Muscle layer of duodenum (tissue), 2 donors: ENCODE measurements around the gene KCNS1.

Experiments
- H3K27ac ChIP-seq: one replicate; pipeline ENCODE4 v1.7.0; 2013; ENCODE audit warnings: mild to moderate bottlenecking, low read length
- H3K27me3 ChIP-seq: one replicate; pipeline ENCODE4 v1.7.0; 2013; ENCODE audit warnings: low read depth, mild to moderate bottlenecking, control low read depth, low read length
- H3K36me3 ChIP-seq, 2 donors: one replicate each; pipeline ENCODE4 v1.7.0; 2013; ENCODE audit warnings: low read length in 2 of 2, control low read depth in 1 of 2, mild to moderate bottlenecking in 1 of 2; ENCODE audit not compliant: insufficient read depth in 2 of 2, control insufficient read depth in 1 of 2
- H3K4me1 ChIP-seq, 2 donors: one replicate each; pipeline ENCODE4 v1.7.0; 2013; ENCODE audit warnings: low read length in 2 of 2, mild to moderate bottlenecking in 2 of 2, control low read depth in 1 of 2, moderate library complexity in 1 of 2; ENCODE audit not compliant: insufficient read depth in 2 of 2, control insufficient read depth in 1 of 2
- H3K4me3 ChIP-seq, 2 donors: one replicate each; pipeline ENCODE4 v1.7.0; 2013; ENCODE audit warnings: low read length in 2 of 2, low read depth in 1 of 2, mild to moderate bottlenecking in 1 of 2
- H3K9me3 ChIP-seq, 2 donors: one replicate each; pipeline ENCODE4 v1.7.0; 2013; ENCODE audit warnings: low read length in 2 of 2, control low read depth in 1 of 2, mild to moderate bottlenecking in 1 of 2; ENCODE audit not compliant: control insufficient read depth in 1 of 2
- donor health status: healthy.

Gene KCNS1

DNA sequence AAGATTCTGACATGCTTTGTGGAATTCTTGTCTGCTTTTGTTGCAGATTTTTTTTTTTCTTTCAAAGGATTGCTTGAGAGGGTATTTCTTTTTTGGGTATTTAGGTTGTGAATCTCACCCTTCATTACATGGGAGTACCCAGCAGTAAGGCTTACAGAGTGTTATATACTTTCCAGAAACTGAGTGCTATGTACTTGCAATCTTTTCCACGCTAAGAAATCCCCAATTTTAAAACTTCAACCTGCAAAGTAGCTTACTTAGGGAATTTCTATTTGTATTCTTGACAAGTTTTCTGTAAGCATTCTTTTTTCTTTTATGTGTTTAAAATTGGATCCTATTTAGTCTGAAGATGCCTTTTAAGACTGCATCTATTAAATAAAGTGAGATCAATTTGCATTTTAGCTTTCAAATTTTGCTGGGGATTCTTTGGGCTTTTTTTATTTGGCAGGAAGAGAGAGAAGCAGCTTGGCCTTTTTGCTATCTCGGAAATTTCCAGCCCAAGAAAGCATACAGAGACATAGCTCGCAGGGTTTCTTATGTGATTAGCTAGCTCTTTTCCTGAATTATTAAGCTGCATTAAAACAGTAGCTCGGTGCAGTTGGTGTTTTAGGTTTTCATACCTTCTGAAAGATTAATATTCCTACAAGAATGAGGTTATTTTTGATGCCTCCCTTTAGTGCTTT, 42.6 kb downstream of the KCNS1 start:
- peaks cover 8 to 13% of the 10 kb centered on the region in 2 donors for H3K36me3 ChIP-seq
- no peaks in the 10 kb centered on the region for H3K27me3 ChIP-seq
- H3K4me1 ChIP-seq, result no peaks in the 10 kb centered on the region
- H3K27ac ChIP-seq, result no peak overlapping the region
- H3K4me3 ChIP-seq, result no peak overlapping the region
- H3K9me3 ChIP-seq, result no peaks in the 10 kb centered on the region

DNA sequence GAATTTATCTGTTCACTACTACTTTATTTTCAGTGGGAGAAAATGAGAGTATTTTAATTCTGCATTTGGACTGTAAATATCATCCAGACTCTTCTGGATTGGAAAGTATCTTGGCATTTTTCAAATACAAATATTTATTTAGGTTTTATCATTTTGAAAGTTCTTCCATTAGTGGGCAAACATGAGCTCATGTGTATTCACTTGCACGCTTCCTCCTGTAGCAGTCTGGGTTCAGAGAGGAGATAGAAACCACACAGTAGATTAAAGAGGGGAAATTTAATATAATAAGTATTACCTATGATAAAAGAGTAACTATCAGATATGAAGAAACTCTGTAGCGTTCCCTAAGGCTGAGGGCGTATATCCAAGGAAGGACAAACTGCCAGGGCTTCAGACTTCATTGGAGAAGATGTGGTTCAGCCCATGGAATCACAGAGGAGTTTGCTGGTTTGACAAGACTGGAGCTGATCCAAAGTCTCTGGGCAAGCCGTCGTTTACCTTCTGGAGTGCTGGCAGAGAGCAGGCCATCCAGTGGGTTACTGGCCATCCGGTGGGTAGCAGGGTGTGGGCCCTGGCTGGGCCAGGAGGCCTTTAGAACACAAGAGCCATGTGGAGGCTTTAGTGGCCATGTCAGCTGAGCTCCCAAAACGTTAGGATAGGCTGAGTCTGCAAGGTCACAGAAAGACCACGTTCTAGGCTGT, 44.3 kb downstream of the KCNS1 start:
- Histone ChIP-seq H3K36me3 (peaks cover 10 to 13% of the 10 kb centered on the region in 2 donors), H3K4me1 (no peaks in the 10 kb centered on the region), H3K4me3 (no peak overlapping the region), H3K27ac (no peak overlapping the region), H3K9me3 (no peaks in the 10 kb centered on the region), H3K27me3 (no peaks in the 10 kb centered on the region)

DNA sequence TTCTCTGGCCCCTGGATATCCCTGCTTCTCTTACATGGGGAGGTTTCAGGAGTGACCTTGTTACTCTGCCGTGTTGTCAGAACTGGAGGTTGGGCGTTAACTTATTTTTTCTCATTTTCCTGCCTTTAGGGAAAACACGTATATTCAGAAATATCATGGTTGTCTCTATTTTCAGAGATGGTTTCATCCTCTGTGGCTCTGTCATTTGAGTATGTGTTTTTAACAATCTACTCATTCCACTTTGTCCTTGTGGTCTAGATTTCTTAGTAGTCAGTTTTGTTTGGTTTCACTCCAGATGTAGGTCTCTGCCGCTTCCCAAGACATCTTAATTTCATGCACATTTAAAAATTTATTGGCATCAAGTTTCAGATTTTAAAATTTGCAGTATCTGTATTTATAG, 45.9 kb downstream of the KCNS1 start:
- Histone ChIP-seq H3K36me3 (peaks cover 10 to 13% of the 10 kb centered on the region in 2 donors), H3K4me1 (no peaks in the 10 kb centered on the region), H3K27ac (no peak overlapping the region), H3K27me3 (no peaks in the 10 kb centered on the region), H3K4me3 (no peak overlapping the region), H3K9me3 (no peaks in the 10 kb centered on the region)

DNA sequence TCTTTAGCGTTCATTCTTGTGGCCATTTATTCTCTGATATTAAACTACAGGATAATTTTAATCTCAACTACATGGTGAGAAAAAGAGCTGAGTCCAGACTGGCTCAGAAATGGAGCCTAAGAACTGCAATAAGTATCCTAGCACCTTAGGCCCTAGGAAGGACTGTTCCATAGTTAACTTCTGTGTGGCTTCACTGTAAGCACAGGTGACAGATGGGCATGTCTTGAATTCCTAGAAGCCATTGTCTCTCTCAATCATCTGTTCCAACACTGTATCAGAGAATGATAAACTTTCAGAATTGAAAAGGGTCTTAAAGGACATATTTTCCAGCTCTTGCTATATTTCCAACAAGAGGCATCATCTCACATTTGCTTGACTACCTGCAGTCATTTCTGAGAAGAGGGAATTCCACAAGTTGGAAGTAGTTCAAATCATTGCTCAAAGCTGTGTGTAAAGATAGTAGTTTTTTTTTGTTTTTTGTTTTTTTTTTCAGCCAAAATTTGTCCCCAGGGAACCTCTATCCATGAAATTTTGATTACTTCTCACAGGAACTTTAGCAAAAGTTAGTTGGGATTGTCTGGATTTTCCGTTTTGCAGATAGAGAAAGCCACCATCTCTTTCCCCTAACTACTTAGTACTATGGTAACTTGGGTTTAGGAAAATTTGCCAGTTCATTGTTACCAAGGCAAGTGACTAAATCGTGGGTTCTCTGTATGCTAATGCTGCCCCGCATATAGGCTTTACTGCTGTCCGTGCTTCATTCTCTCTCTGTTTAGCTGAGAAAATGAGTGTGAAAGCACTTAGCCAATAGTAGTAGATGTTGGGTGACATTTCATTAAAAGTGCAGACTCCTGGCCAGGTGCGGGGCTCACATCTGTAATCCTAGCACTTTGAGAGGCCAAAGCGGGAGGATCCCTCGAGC, 47.2 kb downstream of the KCNS1 start:
- Histone ChIP-seq H3K27me3 (no peaks in the 10 kb centered on the region), H3K9me3 (no peaks in the 10 kb centered on the region), H3K27ac (no peak overlapping the region), H3K4me3 (no peak overlapping the region), H3K36me3 (peaks cover 10 to 11% of the 10 kb centered on the region in 2 donors), H3K4me1 (no peaks in the 10 kb centered on the region)

DNA sequence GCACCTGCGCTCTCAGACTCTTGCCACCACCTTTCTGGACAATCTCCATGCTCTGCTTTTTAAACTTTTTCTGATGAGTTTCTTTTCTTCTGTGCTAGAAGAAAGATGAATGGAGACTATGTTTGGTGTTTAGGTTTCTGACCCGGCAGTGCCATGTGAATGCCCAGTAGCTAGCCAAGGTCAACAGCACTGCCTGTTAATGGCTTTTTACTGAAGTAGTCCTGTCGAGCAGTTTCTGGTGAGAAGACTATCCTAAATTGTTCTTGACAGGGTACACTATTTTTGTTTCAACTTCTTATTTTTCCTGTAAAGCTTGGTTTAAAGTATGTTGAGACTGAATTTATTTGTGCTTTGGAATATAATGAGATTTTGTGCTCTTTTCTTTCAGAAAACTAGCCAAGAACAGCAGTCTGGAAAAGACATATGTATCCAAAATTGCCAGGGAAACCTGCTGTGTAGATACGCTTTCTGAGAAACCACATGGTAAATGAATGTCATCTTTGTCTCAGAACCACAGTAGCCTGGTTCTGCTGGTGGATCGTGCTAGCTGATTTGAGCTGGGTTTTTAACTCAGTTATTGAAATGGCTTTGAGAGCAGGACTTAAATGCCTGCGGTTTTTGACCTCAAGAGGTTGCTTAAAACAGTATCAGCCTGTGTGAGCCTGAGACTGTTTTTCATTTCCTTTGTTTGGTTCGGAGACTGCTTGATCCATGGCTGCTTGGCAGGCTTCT, 48.1 kb downstream of the KCNS1 start:
- Histone ChIP-seq H3K27me3 (no peaks in the 10 kb centered on the region), H3K4me1 (no peaks in the 10 kb centered on the region)

DNA sequence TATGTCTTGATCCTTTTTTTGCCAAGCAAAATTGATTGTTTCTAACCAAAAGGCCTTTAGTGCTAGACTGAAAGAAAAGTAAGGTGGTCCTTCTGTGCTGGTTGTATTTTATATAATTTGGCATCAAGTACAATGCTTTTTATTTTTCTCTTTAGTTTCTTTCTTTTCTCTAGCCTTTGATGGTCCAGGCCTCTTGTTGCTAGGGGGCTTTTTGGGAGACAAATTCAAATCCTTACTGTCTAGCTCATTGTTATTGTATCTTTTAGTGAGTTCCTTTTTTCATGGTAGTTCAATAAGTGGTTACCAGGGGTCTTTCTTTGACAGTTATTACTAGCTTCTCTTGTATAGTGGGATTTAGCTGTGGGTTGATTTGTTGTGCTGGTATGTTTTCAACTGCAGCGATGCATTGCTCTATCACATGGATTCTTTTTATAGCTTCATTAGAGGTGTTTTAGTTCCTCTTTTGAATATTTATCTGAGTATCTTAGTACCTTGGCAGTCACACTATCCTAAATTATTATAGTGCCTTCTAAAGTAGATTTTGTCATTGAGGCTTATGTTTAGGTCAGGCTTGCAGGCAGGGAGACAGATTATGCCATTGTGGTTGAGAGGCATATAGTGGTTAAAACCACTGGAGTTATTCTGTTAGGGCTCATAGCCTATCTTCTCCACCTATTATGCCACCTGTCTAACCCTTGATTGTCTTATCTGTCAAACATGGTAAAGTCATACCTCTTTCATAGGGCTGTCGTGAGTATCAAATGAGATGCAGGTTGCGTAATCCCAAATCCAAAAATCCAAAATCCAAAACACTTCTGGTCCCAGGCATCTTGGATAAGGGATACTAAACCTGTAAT, 49.5 kb downstream of the KCNS1 start:
- Histone ChIP-seq H3K27ac (no peak overlapping the region), H3K27me3 (no peaks in the 10 kb centered on the region), H3K36me3 (peaks cover 0 to 4% of the 10 kb centered on the region in 2 donors), H3K4me1 (no peaks in the 10 kb centered on the region), H3K9me3 (no peaks in the 10 kb centered on the region), H3K4me3 (no peak overlapping the region)

More for the DNA sequence above, 48.1 kb downstream of the KCNS1 start:
- no peak overlapping the region for H3K27ac ChIP-seq
- H3K4me3 ChIP-seq, result no peak overlapping the region
- H3K9me3 ChIP-seq, result no peaks in the 10 kb centered on the region
- peaks cover 10% of the 10 kb centered on the region in 2 donors for H3K36me3 ChIP-seq

DNA sequence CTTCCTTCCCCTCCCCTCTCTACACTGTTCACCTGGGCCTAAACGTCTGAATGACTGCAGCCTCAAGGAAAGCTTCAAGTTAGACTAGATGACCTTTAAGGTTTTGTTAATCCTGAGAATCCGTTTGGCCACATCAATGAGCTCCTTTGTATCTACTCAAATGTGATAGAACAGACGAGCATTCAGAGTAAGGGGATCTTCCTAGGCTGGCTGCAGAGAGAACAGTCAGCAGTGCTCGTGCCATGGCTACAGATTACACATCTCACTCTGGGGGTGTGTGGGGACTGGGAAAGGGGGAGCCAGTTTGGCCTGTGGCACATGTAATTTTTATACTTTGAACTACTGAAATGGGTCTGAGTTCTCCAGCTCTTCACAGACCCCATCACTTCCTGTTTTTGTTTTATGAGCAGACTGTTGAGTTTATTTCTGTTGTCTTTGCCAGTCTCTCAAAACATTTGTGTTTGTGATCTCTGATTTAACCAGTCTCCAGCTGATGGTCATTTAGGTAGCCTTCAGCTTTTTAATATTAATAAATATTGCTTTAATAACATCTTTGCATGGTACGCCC, 50.9 kb downstream of the KCNS1 start:
- Histone ChIP-seq H3K27ac (no peak overlapping the region), H3K4me1 (no peaks in the 10 kb centered on the region)

DNA sequence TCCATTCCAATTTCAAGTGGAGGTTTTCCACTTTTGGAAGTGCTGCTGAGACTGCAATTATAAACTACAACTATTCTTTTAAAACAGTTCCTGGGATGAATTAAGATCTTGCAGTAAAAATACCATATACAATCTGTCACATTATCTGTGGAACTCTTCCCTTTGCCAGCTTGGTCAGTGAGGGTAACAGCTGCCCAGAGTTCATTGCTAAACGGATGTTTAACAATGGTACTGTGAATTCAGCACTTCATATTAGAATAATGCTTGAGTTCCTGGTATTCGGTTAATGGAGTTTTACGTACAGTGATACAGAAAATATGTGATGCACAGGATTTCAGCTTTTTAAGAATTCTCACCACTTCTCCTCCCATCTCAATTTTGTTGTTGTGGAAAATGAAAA, 51.5 kb downstream of the KCNS1 start:
- Histone ChIP-seq H3K27me3 (no peaks in the 10 kb centered on the region), H3K4me1 (no peaks in the 10 kb centered on the region), H3K36me3 (peaks cover 0 to 4% of the 10 kb centered on the region in 2 donors), H3K27ac (no peak overlapping the region), H3K9me3 (no peaks in the 10 kb centered on the region), H3K4me3 (no peak overlapping the region)

More for the DNA sequence above, 50.9 kb downstream of the KCNS1 start:
- H3K27me3 ChIP-seq, result no peaks in the 10 kb centered on the region
- H3K36me3 ChIP-seq, result peaks cover 0 to 4% of the 10 kb centered on the region in 2 donors
- H3K9me3 ChIP-seq, result no peaks in the 10 kb centered on the region
- H3K4me3 ChIP-seq, result no peak overlapping the region

DNA sequence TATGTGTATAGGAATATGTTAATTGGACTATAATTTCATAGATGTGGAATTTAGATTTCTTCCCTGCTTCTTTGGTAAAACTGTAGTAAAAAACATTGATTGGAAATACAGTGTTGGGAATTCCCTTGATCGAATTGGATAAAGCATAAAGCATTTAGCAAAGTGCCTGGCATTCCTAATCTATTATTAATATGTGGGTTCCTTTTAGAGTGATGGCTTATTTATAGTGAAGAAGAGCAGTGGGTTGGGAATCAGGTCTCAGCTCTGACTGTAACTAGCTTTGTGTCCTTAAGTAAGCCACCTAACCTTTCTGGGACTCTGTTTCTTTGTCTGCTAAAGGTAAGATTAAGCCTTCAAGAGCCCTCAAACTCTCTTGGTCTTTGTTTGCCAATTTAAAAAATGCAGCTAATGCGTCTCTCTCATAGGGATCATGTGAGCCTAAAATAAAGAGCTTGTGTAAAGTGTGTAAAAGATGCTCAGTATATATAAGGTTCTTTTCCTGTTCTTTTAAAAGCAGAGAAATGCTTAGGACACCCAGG, 53.3 kb downstream of the KCNS1 start:
- H3K9me3 ChIP-seq, result no peaks in the 10 kb centered on the region
- no peaks in the 10 kb centered on the region for H3K36me3 ChIP-seq
- H3K4me3 ChIP-seq, result no peak overlapping the region
- H3K4me1 ChIP-seq, result no peaks in the 10 kb centered on the region
- H3K27me3 ChIP-seq, result no peaks in the 10 kb centered on the region
- no peak overlapping the region for H3K27ac ChIP-seq

DNA sequence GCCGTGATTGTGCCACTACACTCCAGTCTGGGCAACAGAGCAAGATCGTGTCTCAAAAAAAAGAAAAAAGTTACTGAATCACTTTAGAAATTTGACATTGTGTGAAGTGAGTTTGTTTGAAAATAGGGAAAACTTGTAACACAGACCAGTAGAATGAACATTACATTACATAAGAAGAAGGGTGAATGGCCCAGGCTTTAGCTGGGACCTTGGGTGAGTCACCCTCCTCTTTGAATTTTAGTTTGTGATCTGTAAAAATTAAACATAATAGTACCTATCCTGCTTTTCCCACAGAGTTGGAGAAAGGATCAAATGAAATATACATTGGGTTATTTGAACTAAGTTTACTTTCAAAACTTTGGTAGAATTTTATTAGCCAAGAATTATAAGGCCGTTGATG, 56.3 kb downstream of the KCNS1 start:
- Histone ChIP-seq H3K9me3 (no peaks in the 10 kb centered on the region), H3K27ac (no peak overlapping the region), H3K27me3 (no peaks in the 10 kb centered on the region), H3K4me3 (no peak overlapping the region), H3K36me3 (no peaks in the 10 kb centered on the region), H3K4me1 (peaks cover 0 to 3% of the 10 kb centered on the region in 2 donors)
